ENCODE data around the gene ATP5F1D.

Gene ATP5F1D

DNA sequence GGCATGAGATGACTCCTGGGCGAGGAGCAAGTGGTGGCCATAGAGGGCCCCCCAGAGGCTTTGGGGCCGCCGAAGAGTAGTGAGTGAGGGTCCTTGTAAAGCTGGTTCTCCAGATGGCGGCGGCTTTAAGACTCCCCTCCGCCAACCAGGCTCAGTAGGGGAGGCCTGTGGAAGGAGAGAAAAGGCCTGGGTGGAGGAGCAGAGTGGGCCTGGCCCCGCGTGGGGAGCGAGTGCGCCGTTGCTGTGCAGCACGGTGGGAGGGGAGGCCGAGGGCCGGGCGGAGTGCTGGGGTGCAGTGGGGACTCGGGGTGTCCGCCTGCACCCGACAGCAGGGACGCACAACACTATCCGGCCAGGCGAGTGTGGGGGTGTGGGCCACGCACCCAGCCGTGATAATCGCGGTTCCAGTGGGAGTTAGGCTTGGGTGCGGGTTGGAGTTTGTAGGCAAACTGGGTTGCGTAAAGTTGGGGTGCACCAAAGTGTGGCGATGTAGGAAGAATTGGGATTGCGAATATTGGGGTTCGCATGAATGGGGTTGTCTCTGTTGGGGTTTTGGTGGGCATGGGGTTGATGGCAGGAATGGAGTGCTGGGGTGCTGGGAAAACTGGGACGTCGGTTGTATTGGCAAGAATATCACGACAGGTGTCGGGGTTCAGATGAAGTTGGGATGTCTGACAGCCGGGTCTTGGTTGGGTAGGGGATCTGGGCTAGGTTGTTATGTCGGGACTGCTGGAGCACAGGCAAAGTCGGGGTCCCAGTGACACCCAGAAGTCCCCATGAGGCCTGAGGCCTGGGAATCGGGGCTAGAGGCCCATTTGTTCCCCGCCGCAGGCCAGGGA is 26.9 kb downstream of the ATP5F1D start:
- DNase-seq: peak in 3 of 56 donors; percentile 41 to 51 (median 42)

DNA sequence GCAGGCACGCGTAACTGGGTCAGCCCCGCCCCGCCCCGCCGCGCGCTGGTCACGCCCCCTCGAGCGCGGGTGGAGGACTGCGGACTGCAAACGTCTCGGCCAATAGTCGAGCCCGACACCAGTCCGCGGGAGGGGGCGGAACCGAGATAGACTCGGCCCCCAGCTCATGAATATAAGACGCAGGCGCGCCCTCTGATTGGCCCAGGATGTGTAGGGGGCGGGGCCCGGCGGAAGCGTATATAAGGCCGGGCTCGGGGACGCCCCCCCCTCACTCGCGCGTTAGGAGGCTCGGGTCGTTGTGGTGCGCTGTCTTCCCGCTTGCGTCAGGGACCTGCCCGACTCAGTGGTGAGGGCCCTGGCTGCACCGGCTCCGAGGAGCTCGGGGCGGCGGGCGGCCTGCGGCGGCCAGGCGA is 27.5 kb downstream of the ATP5F1D start, which contains the start of gene CIRBP:
TSS of gene CIRBP (plus strand) at position 268 of the 413 bp plus-strand sequence. CDS start 1,602 bp downstream, outside the sequence.
- peak; percentile 48 to 100 (median 99) for DNase-seq

GRCh38 chr19:1269478-1270212 is 28.1 kb downstream of the ATP5F1D start:
- DNase-seq: peak in 54 of 56 donors; percentile 41 to 90 (median 79)

- DNase-seq: peak in 1 of 56 donors; percentile 60
Measured at GRCh38 chr19:1270213-1270853, 28.8 kb downstream of the ATP5F1D start.

GRCh38 chr19:1270854-1271527 is 29.4 kb downstream of the ATP5F1D start:
- no peak for DNase-seq

DNA sequence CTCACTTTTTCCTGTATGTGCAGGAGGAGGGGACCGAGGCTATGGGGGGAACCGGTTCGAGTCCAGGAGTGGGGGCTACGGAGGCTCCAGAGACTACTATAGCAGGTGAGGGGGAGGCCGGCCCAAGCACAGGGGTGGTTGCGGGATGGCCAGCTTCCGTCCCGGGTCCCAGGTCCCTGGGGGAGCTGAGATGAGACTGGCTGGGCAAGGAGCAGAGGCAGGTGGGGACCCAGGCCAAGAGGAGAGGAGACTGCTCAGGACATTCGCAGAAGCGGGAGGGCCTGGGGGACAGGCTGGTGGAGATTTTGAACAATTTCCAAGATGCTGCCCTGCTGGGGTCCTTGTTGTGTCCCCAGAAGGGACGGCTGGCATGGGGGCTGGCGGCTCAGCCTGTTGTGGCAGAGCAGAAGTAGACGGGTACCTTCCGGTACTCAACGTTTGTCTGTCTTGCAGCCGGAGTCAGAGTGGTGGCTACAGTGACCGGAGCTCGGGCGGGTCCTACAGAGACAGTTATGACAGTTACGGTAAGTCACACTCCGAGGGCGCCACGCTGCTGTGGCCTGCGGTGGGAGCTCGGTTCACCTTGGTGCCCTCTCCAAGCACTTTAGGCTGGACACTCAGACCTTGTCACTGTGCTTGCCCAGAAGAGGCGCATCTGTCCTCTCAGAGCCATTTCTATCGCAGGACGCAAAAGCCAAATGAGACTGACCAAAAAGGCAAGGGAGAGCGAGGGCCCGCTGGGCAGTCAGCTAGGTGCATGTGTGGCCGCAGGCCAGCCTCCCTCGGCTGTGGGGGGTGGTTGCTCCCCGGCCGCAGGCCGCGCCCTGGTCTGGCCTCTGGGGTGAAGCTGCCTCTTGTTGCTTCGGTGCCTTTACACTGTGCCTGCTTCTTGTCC is 30.2 kb downstream of the ATP5F1D start:
- peak in 1 of 56 donors; percentile 9 for DNase-seq

DNA sequence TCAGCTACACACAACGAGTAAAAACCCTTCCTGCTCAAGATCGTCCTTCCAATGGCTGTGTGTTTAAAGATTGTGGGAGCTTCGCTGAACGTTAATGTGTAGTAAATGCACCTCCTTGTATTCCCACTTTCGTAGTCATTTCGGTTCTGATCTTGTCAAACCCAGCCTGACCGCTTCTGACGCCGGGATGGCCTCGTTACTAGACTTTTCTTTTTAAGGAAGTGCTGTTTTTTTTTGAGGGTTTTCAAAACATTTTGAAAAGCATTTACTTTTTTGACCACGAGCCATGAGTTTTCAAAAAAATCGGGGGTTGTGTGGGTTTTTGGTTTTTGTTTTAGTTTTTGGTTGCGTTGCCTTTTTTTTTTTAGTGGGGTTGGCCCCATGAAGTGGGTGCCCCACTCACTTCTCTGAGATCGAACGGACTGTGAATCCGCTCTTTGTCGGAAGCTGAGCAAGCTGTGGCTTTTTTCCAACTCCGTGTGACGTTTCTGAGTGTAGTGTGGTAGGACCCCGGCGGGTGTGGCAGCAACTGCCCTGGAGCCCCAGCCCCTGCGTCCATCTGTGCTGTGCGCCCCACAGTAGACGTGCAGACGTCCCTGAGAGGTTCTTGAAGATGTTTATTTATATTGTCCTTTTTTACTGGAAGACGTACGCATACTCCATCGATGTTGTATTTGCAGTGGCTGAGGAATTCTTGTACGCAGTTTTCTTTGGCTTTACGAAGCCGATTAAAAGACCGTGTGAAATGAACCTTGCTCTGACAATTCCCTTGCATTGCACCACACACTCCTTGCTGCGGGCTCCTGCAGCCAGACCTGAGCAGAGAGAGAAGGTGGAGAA is 31.1 kb downstream of the ATP5F1D start:
- DNase-seq: peak in 17 of 56 donors; percentile 6 to 55 (median 23)

- DNase-seq: no peak
Measured at GRCh38 chr19:1273263-1274041, 31.9 kb downstream of the ATP5F1D start.

GRCh38 chr19:1274081-1274851 is 32.7 kb downstream of the ATP5F1D start:
- DNase-seq: no peak

- no peak for DNase-seq
Measured at GRCh38 chr19:1274852-1275259, 33.3 kb downstream of the ATP5F1D start.

- DNase-seq: peak; percentile 26 to 97 (median 92)
Measured at GRCh38 chr19:1275260-1275975, 33.9 kb downstream of the ATP5F1D start, which contains the start of gene FAM174C. Gene FAM174C (plus strand): TSS chr19:1275530. CDS start chr19:1275550, 20 bp downstream.

DNA sequence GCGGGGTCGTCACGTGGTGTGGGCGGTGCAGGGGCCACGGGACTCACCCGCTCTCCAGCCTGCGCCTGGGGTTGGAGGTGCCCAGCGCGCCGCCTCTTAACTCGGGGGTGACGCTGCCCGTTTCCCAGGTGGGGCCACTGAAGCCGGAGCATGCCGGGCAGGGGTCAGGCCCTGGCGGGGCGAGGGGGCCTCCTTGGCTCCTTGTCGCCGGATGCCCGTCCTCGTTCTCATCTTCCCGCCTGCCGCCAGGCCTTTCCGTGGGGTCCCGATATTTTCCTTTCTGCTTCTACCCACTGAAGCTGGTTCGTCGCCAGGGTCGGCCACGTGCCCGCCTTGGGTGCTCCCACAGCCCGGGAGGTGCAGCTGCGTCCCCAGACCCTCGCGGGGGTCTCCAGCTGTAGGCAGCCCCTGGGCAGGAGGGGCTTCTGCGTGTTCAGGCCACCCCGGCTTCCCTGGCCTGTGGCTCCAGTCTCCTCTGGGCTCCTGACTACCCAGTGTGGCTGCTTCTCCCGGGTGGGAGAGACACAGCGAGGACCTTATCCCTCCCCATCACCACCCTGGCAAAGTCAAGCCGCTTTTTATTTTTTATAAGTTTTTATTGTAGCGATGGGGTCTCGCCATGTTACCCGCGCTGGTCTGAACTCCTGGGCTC is 34.6 kb downstream of the ATP5F1D start:
- DNase-seq: peak in 5 of 56 donors; percentile 34 to 75 (median 71)

GRCh38 chr19:1276628-1277022 is 35.1 kb downstream of the ATP5F1D start:
- no peak for DNase-seq

- DNase-seq: no peak
Measured at GRCh38 chr19:1277061-1277460, 35.5 kb downstream of the ATP5F1D start.

DNA sequence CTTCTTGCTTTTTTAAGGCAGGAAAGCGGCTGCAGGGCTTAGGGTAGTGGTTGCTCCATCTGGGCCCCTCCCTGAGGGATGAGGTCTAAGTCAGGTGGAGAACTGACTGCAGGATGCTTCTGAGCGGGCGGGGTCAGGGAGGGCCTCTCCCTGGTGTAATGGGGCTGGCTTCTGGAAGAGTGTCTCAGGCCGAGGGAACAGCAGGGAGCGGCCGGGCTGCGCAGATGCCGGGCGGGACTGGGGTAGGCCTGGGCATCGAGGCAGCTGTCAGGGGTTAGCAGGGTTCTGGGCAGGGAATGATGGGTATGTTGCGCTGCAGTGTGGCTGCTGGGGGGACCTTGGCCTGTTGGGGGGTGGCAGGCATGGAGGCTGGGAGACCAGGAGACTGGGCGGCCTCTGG is 36.5 kb downstream of the ATP5F1D start:
- no peak for DNase-seq

Data from amygdala (tissue), 56 donors.